ENCODE measurements around the gene KIF2A. TPM values are rescaled to one million over a fixed set of nuclear protein-coding genes. Genes with fewer than 3 reads are reported as not detected.

Gene KIF2A
- total and polyA plus RNA-seq, 4 donors = 3.8 to 17.5 (median 6.8) TPM

DNA sequence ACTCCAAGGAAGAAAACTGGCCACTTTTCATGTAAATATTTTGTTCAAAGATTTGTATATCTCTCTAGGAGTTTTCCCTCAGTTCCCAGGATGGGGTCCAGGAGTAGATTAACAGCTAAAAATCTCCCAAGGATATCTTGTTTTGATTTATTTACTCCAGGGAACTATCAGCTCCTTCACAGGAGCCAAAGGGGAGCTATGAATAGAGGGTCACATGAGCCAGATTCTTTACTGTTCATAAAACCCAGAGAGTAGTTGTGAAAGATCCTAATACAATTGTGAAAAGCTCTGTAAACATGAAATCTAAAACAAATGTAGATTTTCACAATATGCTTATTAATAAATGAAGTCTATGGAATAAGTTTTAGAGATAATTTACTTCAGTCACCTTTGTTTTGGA lies 80.8 kb downstream of the KIF2A start:
- DNase-seq (ENCODE audit: low spot score) = no peak
- Histone ChIP-seq H3K9me3 (ENCODE audit: control insufficient read depth in 4 of 4, low read length in 3 of 4) (no peaks in the 10 kb centered on the region), H3K4me1 (ENCODE audit: control insufficient read depth in 4 of 4, insufficient read depth in 4 of 4, low read length in 3 of 4) (no peaks in the 10 kb centered on the region), H3K27ac (ENCODE audit: low read depth in 1 of 2, low read length in 2 of 2) (no peak overlapping the region), H3K36me3 (ENCODE audit: control insufficient read depth in 4 of 4, insufficient read depth in 3 of 4, low read depth in 1 of 4, low read length in 3 of 4) (peaks cover 10 to 53% (median 40%) of the 10 kb centered on the region in 4 donors), H3K27me3 (ENCODE audit: control insufficient read depth in 4 of 4, insufficient read depth in 4 of 4, low read length in 3 of 4) (no peaks in the 10 kb centered on the region), H3K4me3 (ENCODE audit: low read depth in 1 of 3, low read length in 3 of 3) (no peak overlapping the region), H3K9ac (ENCODE audit: low read depth in 1 of 2, low read length in 2 of 2) (no peak overlapping the region)
- TF ChIP-seq HNF4G (IDR thresholded peaks at IDR 0.05) = no peak
- TF ChIP-seq ZBTB33 (IDR thresholded peaks at IDR 0.05) = no peak
- TF ChIP-seq YY1 (IDR thresholded peaks at IDR 0.05) = no peak
- no peak for TF ChIP-seq CTCF (IDR thresholded peaks at IDR 0.05; ENCODE audit: low read depth, low read length, missing input control)
- no peak for TF ChIP-seq REST (IDR thresholded peaks at IDR 0.05)
- TF ChIP-seq FOXA1 (IDR thresholded peaks at IDR 0.05) = no peak

GRCh38 chr5:62395210-62395950 lies 89.4 kb downstream of the KIF2A start:
- no peak overlapping the region for H3K4me3 ChIP-seq (ENCODE audit: low read depth in 1 of 3, low read length in 3 of 3)
- no peak overlapping the region for H3K27ac ChIP-seq (ENCODE audit: low read depth in 1 of 2, low read length in 2 of 2)
- no peaks in the 10 kb centered on the region for H3K27me3 ChIP-seq (ENCODE audit: control insufficient read depth in 4 of 4, insufficient read depth in 4 of 4, low read length in 3 of 4)
- 98% methylated on average over 5 of the region's 5 CpGs for WGBS
- H3K9ac ChIP-seq (ENCODE audit: low read depth in 1 of 2, low read length in 2 of 2) = no peak overlapping the region
- H3K4me1 ChIP-seq (ENCODE audit: control insufficient read depth in 4 of 4, insufficient read depth in 4 of 4, low read length in 3 of 4) = no peaks in the 10 kb centered on the region
- H3K36me3 ChIP-seq (ENCODE audit: control insufficient read depth in 4 of 4, insufficient read depth in 3 of 4, low read depth in 1 of 4, low read length in 3 of 4) = peaks cover 11 to 68% (median 45%) of the 10 kb centered on the region in 4 donors
- DNase-seq (ENCODE audit: low spot score) = no peak
- H3K9me3 ChIP-seq (ENCODE audit: control insufficient read depth in 4 of 4, low read length in 3 of 4) = no peaks in the 10 kb centered on the region
- TF ChIP-seq EGR1 (IDR thresholded peaks at IDR 0.05; ENCODE audit: low read depth in 2 of 2) (no peak), NR2F2 (IDR thresholded peaks at IDR 0.05) (no peak), JUND (IDR thresholded peaks at IDR 0.05) (no peak), RAD21 (IDR thresholded peaks at IDR 0.05) (no peak), TAF1 (conservative IDR thresholded peaks at IDR 0.05) (no peak), ZBTB33 (IDR thresholded peaks at IDR 0.05) (no peak), GABPA (IDR thresholded peaks at IDR 0.05 in 1 of 2, conservative IDR thresholded peaks at IDR 0.05 in 1 of 2) (no peak), RXRA (IDR thresholded peaks at IDR 0.05) (no peak), FOXA2 (IDR thresholded peaks at IDR 0.05) (no peak), HNF4G (IDR thresholded peaks at IDR 0.05) (no peak), CTCF (IDR thresholded peaks at IDR 0.05; ENCODE audit: low read depth, low read length, missing input control) (no peak), FOXA1 (IDR thresholded peaks at IDR 0.05) (no peak), YY1 (IDR thresholded peaks at IDR 0.05) (no peak)
- TF ChIP-seq, protein P1, sequence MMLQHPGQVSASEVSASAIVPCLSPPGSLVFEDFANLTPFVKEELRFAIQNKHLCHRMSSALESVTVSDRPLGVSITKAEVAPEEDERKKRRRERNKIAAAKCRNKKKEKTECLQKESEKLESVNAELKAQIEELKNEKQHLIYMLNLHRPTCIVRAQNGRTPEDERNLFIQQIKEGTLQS (IDR thresholded peaks at IDR 0.05) = no peak
- TF ChIP-seq, protein P2, sequence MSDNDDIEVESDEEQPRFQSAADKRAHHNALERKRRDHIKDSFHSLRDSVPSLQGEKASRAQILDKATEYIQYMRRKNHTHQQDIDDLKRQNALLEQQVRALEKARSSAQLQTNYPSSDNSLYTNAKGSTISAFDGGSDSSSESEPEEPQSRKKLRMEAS (IDR thresholded peaks at IDR 0.05) = no peak

Measured in liver (tissue), 9 donors.